Non-pigmented ciliary epithelial cell (primary cell): ENCODE measurements around the gene THOC2.
"Not testable (repeated sequence)": the region's sequence is repeated elsewhere in the genome, so short reads cannot be mapped to it uniquely, and the experiment has no call there.

Experiments
- DNase-seq: peaks from one replicate; pipeline ENCODE4 v3.0.0-alpha.2; 2010; ENCODE audit warnings: low read depth

The THOC2 gene

GRCh38 chrX:123664467-123665167 lies 68.2 kb downstream of the THOC2 start:
- DNase-seq, result not testable (repeated sequence)

GRCh38 chrX:123663720-123664119 lies 69.1 kb downstream of the THOC2 start:
- not testable (repeated sequence) for DNase-seq

- DNase-seq, result not testable (repeated sequence)
These were observed 76.3 kb downstream of the THOC2 start for GRCh38 chrX:123656507-123656906.

- not testable (repeated sequence) for DNase-seq
These were observed 84.1 kb downstream of the THOC2 start for GRCh38 chrX:123648811-123649181.

- DNase-seq, result no peak
These were observed 84.6 kb downstream of the THOC2 start for GRCh38 chrX:123648028-123648810.

GRCh38 chrX:123647244-123647643 lies 85.6 kb downstream of the THOC2 start:
- no peak for DNase-seq

- no peak for DNase-seq
These were observed 103.3 kb downstream of the THOC2 start for GRCh38 chrX:123629502-123629901.

- DNase-seq, result peak; percentile 23
These were observed 105.9 kb downstream of the THOC2 start for GRCh38 chrX:123626962-123627361.

- DNase-seq, result no peak
These were observed 106.9 kb downstream of the THOC2 start for GRCh38 chrX:123625952-123626351.

GRCh38 chrX:123625477-123625876 lies 107.4 kb downstream of the THOC2 start:
- no peak for DNase-seq

GRCh38 chrX:123617007-123617406 lies 115.8 kb downstream of the THOC2 start:
- DNase-seq, result no peak

GRCh38 chrX:123610915-123611314 lies 121.9 kb downstream of the THOC2 start:
- DNase-seq, result no peak

GRCh38 chrX:123607806-123608205 lies 125.0 kb downstream of the THOC2 start:
- no peak for DNase-seq

GRCh38 chrX:123607270-123607669 lies 125.6 kb downstream of the THOC2 start:
- no peak for DNase-seq

GRCh38 chrX:123603491-123603890 lies 129.4 kb downstream of the THOC2 start:
- DNase-seq, result no peak

- no peak for DNase-seq
These were observed 131.4 kb downstream of the THOC2 start for GRCh38 chrX:123601437-123601836.

GRCh38 chrX:123600181-123600580 lies 132.7 kb downstream of the THOC2 start:
- no peak for DNase-seq

GRCh38 chrX:123590842-123591486 lies 141.9 kb downstream of the THOC2 start:
- peak; percentile 1 for DNase-seq

- DNase-seq, result no peak
These were observed 144.1 kb downstream of the THOC2 start for GRCh38 chrX:123588723-123589122.

- no peak for DNase-seq
These were observed 151.3 kb downstream of the THOC2 start for GRCh38 chrX:123581586-123581985.

- no peak for DNase-seq
These were observed 152.1 kb downstream of the THOC2 start for GRCh38 chrX:123580792-123581191.

GRCh38 chrX:123574027-123574426 lies 158.8 kb downstream of the THOC2 start:
- not testable (repeated sequence) for DNase-seq

- DNase-seq, result no peak
These were observed 162.8 kb downstream of the THOC2 start for GRCh38 chrX:123570011-123570590.
